Mesendoderm (in vitro differentiated cells): ENCODE measurements around the gene MOB3A.

Experiments
- DNase-seq: peaks from one replicate; pipeline ENCODE4 v3.0.0; 2013
- H2AK5ac ChIP-seq: 2 replicates; pipeline ENCODE4 v1.6.1; 2013; ENCODE audit warnings: low read length, inconsistent platforms
- H2BK120ac ChIP-seq: 2 replicates; pipeline ENCODE4 v1.6.1; 2013; ENCODE audit warnings: low read depth, mild to moderate bottlenecking, low read length, moderate library complexity, mixed read lengths
- H2BK15ac ChIP-seq: replicated peaks from 2 replicates; pipeline ENCODE4 v1.6.1; 2013; ENCODE audit warnings: low read depth, mild to moderate bottlenecking, moderate library complexity
- H2BK5ac ChIP-seq: 2 replicates; pipeline ENCODE4 v1.6.1; 2013; ENCODE audit warnings: low read length, inconsistent platforms
- H3K18ac ChIP-seq: 2 replicates; pipeline ENCODE4 v1.6.1; 2013; ENCODE audit warnings: mild to moderate bottlenecking, low read length, mixed read lengths
- H3K23ac ChIP-seq: one replicate; pipeline ENCODE4 v1.6.1; 2013; ENCODE audit warnings: low read length
- H3K27ac ChIP-seq: 2 replicates; pipeline ENCODE4 v1.5.1; 2013; ENCODE audit warnings: low read depth, mild to moderate bottlenecking, inconsistent platforms, low read length, moderate library complexity
- H3K27me3 ChIP-seq: 2 replicates; pipeline ENCODE4 v1.6.1; 2013; ENCODE audit warnings: low read length, control low read depth, mild to moderate bottlenecking, inconsistent platforms; ENCODE audit not compliant: insufficient read depth, poor library complexity
- H3K36me3 ChIP-seq: 2 replicates; pipeline ENCODE4 v1.6.1; 2013; ENCODE audit warnings: low read length, inconsistent platforms; ENCODE audit not compliant: control insufficient read depth, insufficient read depth
- H3K4ac ChIP-seq: one replicate; pipeline ENCODE4 v1.6.1; 2013; ENCODE audit warnings: low read depth, mild to moderate bottlenecking, low read length, moderate library complexity
- H3K4me1 ChIP-seq: 2 replicates; pipeline ENCODE4 v1.6.1; 2013; ENCODE audit warnings: low read depth, low read length, inconsistent platforms; ENCODE audit not compliant: control insufficient read depth
- H3K4me2 ChIP-seq: 2 replicates; pipeline ENCODE4 v1.6.1; 2013; ENCODE audit warnings: low read length
- H3K4me3 ChIP-seq: 2 replicates; pipeline ENCODE4 v1.5.1; 2013; ENCODE audit warnings: mild to moderate bottlenecking, low read length
- H3K56ac ChIP-seq: one replicate; pipeline ENCODE4 v1.6.1; 2013; ENCODE audit warnings: low read length
- H3K79me1 ChIP-seq: 2 replicates; pipeline ENCODE4 v1.6.1; 2013; ENCODE audit warnings: low read length, inconsistent platforms
- H3K79me2 ChIP-seq: 2 replicates; pipeline ENCODE4 v1.6.1; 2013; ENCODE audit warnings: mild to moderate bottlenecking, low read length; ENCODE audit not compliant: control insufficient read depth, insufficient read depth
- H3K9ac ChIP-seq: 2 replicates; pipeline ENCODE4 v1.6.1; 2013; ENCODE audit warnings: low read length, inconsistent platforms
- H4K5ac ChIP-seq: one replicate; pipeline ENCODE4 v1.6.1; 2013; ENCODE audit warnings: low read length
- H4K8ac ChIP-seq: one replicate; pipeline ENCODE4 v1.6.1; 2013; ENCODE audit warnings: low read depth, mild to moderate bottlenecking, control low read depth, low read length, moderate library complexity
- WGBS: extraction: QIAGEN DNeasy Blood & Tissue Kit; methylation state at CpG from one replicate; pipeline ENCODE4 v1.1.7; 2013; ENCODE audit warnings: low lambda C conversion rate, missing lambda C conversion rate; ENCODE audit not compliant: insufficient coverage; ENCODE audit errors: extremely low coverage; 5-methylcytosine and 5-hydroxymethylcytosine counted together

MOB3A gene

GRCh38 chr19:2058570-2059421 is 37.3 kb downstream of the MOB3A start:
- Histone ChIP-seq H3K4ac (peak overlapping the region; percentile 61), H2AK5ac (no peak overlapping the region), H3K27me3 (no peaks in the 10 kb centered on the region), H2BK120ac (peak overlapping the region; percentile 3), H3K9ac (no peak overlapping the region), H4K8ac (no peak overlapping the region), H3K79me1 (no peaks in the 10 kb centered on the region), H3K18ac (peak overlapping the region; percentile 17), H2BK15ac (no peak overlapping the region), H3K56ac (peak overlapping the region; percentile 49), H3K36me3 (no peaks in the 10 kb centered on the region), H2BK5ac (no peak overlapping the region), H4K5ac (no peak overlapping the region), H3K27ac (peak overlapping the region; percentile 52), H3K4me1 (peaks cover 5% of the 10 kb centered on the region), H3K23ac (no peak overlapping the region), H3K4me2 (no peak overlapping the region), H3K4me3 (no peak overlapping the region), H3K79me2 (no peaks in the 10 kb centered on the region)
- DNase-seq, result no peak
- WGBS, result no CpG with 5 or more reads among the region's 27 CpGs

DNA sequence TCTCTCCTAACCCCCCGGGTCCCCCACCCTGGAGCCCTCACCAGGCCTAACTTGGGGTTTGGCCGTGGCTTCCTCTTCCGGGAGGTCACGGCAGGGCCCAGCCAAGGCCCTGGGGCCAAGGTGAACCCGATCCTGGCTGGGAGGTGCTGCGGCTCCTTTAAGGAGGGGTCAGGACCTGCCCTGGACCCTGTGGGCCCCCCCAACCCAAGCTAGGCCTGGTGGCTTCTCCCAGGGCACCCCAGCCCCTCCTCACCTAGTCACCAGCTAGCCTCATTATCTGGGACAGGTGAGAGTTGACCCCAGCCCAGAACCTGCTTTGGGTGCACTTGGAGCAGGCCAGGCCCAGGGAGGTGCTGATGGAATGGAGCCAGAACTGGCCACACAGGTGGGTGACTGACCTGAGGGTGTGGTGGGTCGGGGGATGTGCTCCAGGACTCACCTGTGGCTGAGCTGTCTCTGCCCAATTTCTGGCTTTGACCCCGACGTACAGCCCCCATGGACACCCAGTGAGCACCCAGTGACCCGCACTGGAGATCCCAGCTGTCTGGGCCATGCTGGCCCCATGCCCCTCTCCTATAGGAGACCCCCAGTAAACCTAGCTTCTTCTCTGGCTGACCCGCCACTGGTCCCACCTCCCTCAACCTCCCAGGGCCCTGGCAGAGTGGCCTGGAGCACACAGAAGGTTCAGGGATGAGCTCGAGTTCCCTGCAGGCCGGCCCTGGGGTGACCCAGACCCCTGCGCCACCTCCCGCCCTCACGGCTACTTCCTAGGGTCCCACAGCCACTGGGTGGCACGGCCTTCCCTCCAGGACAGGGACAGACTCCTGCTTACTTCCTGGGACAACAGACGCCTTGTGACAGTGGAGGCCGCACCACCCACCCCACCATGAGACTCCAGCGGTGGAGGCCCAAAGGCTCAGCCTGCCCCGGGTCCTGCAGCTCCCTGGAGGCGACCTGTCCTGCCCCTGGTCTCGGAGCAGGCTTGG is 38.3 kb downstream of the MOB3A start:
- H2BK15ac ChIP-seq, result no peak overlapping the region
- H3K23ac ChIP-seq, result no peak overlapping the region
- no peak overlapping the region for H3K27ac ChIP-seq
- no peak overlapping the region for H4K8ac ChIP-seq
- H3K9ac ChIP-seq, result no peak overlapping the region
- H3K4ac ChIP-seq, result peak overlapping the region; percentile 27
- H3K4me2 ChIP-seq, result no peak overlapping the region
- no peak overlapping the region for H4K5ac ChIP-seq
- H3K18ac ChIP-seq, result peak overlapping the region; percentile 17
- no peak overlapping the region for H2BK120ac ChIP-seq
- H3K56ac ChIP-seq, result peak overlapping the region; percentile 42
- no peak overlapping the region for H2BK5ac ChIP-seq
- no peak for DNase-seq
- H3K79me1 ChIP-seq, result no peaks in the 10 kb centered on the region
- H3K36me3 ChIP-seq, result no peaks in the 10 kb centered on the region
- H3K4me1 ChIP-seq, result peaks cover 5% of the 10 kb centered on the region
- H3K27me3 ChIP-seq, result no peaks in the 10 kb centered on the region
- no peak overlapping the region for H2AK5ac ChIP-seq
- WGBS, result no CpG with 5 or more reads among the region's 23 CpGs
- no peak overlapping the region for H3K4me3 ChIP-seq
- H3K79me2 ChIP-seq, result no peaks in the 10 kb centered on the region

- Histone ChIP-seq H3K36me3 (no peaks in the 10 kb centered on the region), H2BK15ac (no peak overlapping the region), H3K4me3 (no peak overlapping the region), H3K27ac (no peak overlapping the region), H2AK5ac (no peak overlapping the region), H3K4me1 (peaks cover 5% of the 10 kb centered on the region), H3K56ac (peak overlapping the region; percentile 76), H3K23ac (no peak overlapping the region), H3K9ac (no peak overlapping the region), H3K27me3 (no peaks in the 10 kb centered on the region), H3K18ac (no peak overlapping the region), H3K79me2 (no peaks in the 10 kb centered on the region), H2BK5ac (peak overlapping the region; percentile 70), H4K5ac (no peak overlapping the region), H2BK120ac (no peak overlapping the region), H4K8ac (no peak overlapping the region), H3K79me1 (no peaks in the 10 kb centered on the region), H3K4me2 (no peak overlapping the region), H3K4ac (no peak overlapping the region)
- WGBS, result no CpG with 5 or more reads among the region's 5 CpGs
- DNase-seq, result no peak
These were observed 39.3 kb downstream of the MOB3A start for GRCh38 chr19:2056837-2057192.

GRCh38 chr19:2055931-2056836 is 39.9 kb downstream of the MOB3A start:
- Histone ChIP-seq H3K9ac (peak overlapping the region; percentile 37), H2BK5ac (no peak overlapping the region), H3K18ac (peak overlapping the region; percentile 46), H2AK5ac (no peak overlapping the region), H3K23ac (no peak overlapping the region), H3K27me3 (no peaks in the 10 kb centered on the region), H2BK15ac (no peak overlapping the region), H3K4me2 (no peak overlapping the region), H3K4me3 (no peak overlapping the region), H3K27ac (peak overlapping the region; percentile 21), H2BK120ac (no peak overlapping the region), H3K79me1 (no peaks in the 10 kb centered on the region), H3K36me3 (no peaks in the 10 kb centered on the region), H3K79me2 (no peaks in the 10 kb centered on the region), H3K56ac (peak overlapping the region; percentile 86), H4K8ac (no peak overlapping the region), H3K4ac (peak overlapping the region; percentile 92), H3K4me1 (peaks cover 5% of the 10 kb centered on the region), H4K5ac (peak overlapping the region; percentile 71)
- peak; percentile 78 for DNase-seq
- no CpG with 5 or more reads among the region's 22 CpGs for WGBS

DNA sequence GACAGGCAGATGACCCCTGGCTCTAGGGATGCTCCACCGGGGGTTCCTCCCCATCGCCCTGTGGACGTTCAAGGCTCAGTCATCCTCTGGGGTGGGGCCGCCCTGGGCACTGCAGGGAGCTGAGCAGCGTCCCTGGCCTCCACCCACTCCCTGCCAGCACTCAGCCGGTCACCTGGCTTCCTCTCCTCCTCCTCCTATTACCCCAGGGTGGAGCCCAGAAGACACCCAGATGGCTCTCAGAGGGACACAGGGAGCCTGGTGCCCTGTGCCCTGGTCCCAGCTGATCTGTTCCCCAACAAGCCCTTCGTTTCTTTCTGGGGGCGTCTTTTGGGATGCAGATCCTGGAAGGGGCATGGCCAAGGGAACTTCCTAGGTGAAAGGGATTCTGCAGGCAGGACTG is 41.4 kb downstream of the MOB3A start:
- Histone ChIP-seq H3K4me2 (no peak overlapping the region), H2BK120ac (no peak overlapping the region), H3K56ac (no peak overlapping the region), H4K8ac (no peak overlapping the region), H3K27ac (no peak overlapping the region), H3K4me3 (no peak overlapping the region), H3K4ac (no peak overlapping the region), H2BK15ac (no peak overlapping the region), H3K27me3 (no peaks in the 10 kb centered on the region), H3K23ac (no peak overlapping the region), H3K79me1 (peaks cover 3% of the 10 kb centered on the region), H2AK5ac (no peak overlapping the region), H3K36me3 (no peaks in the 10 kb centered on the region), H2BK5ac (no peak overlapping the region), H3K4me1 (peaks cover 2% of the 10 kb centered on the region), H3K18ac (no peak overlapping the region), H3K9ac (no peak overlapping the region), H3K79me2 (peaks cover 7% of the 10 kb centered on the region), H4K5ac (no peak overlapping the region)
- WGBS, result no CpG with 5 or more reads among the region's 8 CpGs
- no peak for DNase-seq
